Measurements from ENCODE around the gene SLC22A2.
"Not testable (repeated sequence)": the region's sequence is repeated elsewhere in the genome, so short reads cannot be mapped to it uniquely, and the experiment has no call there.

Gene SLC22A2

DNA sequence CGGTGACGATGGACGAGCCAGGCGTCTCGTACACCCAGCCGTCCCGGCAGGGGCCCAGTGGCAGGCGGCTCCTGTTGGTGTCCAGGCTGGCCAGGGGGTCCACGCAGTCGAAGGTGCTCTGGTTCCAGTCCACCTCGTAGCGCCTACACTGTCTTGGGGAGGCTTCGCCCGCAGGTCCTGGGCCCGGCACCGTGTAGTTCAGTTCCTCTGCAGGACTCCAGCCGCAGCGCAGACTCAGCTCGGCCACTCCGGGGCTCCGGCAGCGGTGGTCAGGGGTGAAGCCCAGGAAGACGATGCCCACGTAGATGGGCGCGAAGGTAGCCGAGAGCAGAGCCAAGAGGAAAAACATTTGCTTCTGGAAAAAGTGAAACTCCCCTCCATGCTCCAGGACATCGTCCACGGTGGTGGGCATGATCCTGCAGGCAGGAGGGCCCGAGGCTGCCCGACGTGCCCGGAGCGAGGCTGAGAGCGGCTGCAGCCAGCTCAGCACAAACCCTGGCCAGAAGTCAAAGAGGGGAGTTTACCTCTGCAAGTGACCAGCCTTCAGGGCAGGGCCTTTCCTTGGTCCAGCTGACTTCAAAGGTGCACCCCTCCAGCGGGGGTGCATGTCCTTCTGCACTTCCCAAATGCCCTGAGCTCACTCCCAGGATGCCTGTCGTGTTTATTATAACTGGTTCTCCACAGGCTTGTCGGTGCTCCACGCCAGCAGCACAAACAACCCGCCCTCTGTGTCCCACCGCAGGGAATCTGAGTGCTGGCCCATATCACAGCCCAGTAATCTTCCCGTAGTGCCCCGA lies at the start of gene SLC22A2:
SLC22A2 (minus strand) TSS at position 476 of the 797 bp plus-strand sequence; CDS start at position 412, 64 bp downstream.
- no peak for DNase-seq

DNA sequence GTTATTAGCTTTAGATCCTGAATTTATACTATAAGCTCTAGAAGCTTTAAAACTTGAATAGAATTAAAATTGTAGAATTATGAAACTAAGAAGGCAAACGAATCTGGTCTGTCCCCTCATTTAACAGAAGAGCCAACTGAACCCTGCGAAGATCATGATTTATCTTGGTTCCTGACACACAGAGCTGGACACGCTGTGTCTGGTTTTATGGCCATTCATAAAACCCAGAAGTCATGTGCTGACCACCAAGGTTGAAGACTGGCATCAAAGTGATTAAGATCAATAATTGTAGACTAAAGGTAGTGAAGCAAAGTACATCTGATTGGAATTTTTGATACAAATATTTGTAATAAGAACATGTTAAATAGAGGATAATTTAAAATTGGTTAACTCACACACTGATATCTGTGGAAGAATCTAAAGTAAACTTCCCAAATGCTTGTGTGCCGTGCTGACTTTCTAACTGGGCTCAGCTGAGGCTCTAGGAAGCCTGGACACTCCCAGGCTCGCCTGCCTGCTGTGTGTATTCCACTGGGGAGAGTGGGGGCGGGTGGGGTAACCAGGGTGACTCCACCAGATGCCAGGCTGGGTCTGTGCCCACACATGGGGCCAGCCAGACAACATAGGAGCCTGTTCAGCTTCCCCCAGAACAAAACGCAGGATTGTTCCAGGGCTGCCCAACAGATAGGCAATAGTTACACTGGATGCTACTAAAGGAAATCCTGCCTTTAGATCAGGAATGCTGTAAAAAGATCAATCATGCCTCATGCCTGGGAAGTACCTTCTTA lies 47.5 kb upstream of the SLC22A2 start:
- no peak for DNase-seq

DNA sequence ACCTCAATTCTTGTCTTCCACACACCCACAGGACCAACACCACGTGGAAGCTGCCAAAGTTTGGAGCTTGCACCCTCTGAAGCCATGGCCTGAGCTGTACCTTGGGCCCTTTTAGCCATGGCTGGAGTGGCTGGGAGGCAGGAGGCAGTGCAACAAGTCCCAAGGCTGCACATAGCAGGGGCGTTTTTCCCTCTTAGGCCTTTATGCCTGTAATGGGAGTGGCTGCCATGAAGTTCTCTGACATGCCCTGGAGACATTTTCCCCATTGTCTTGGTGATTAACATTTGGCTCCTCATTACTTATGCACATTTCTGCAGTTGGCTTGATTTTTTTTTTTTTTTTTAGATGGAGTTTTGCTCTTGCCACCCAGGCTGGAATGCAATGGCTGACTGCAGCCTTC lies 45.2 kb upstream of the SLC22A2 start:
- DNase-seq: no peak

DNA sequence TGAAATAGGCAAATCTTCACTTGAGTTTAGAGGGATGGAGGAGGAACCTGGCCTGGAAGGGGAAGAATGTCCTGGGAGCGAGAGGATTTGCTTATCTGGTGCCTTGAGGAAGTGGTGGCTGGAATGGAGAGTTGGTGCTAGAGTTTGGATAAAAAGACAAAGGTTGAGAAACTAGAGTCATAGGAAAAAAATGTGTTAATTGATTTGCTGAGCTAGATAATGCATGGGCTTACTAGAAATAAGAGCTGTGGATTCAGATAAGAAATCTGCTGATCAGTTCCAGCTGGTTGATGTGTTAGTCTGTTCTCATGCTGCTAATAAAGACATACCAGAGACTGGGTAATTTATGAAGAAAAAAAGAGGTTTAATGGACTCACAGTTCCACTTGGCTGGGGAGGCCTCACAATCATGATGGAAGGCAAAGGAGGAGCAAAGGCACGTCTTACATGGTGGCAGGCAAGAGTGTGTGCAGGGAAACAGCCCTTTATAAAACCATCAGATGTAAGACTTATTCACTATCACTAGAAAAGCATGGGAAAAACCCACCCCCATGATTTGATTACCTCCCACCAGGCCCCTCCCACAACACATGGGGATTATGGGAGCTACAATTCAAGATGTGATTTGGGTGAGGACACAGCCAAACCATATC lies 43.9 kb upstream of the SLC22A2 start:
- DNase-seq: not testable (repeated sequence)

DNA sequence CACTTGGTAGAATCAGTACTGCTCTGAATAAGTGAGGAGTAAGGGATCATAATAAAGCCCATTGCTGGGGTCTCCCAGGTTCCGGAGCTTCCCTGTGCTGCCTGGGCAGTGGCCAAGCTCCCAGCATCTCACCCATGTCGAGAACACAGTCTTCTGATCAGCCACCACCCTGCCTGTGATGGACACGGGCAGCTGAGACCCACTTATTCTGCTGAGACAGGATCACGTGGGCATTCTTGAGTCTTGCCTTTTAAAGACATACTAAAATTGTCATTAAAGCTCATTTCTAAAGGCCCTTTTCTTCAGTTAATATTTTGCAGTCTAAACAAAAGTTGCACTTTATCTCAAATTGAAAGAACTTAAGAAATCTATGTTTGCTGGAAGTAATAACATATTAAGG lies 42.7 kb upstream of the SLC22A2 start:
- no peak for DNase-seq

DNA sequence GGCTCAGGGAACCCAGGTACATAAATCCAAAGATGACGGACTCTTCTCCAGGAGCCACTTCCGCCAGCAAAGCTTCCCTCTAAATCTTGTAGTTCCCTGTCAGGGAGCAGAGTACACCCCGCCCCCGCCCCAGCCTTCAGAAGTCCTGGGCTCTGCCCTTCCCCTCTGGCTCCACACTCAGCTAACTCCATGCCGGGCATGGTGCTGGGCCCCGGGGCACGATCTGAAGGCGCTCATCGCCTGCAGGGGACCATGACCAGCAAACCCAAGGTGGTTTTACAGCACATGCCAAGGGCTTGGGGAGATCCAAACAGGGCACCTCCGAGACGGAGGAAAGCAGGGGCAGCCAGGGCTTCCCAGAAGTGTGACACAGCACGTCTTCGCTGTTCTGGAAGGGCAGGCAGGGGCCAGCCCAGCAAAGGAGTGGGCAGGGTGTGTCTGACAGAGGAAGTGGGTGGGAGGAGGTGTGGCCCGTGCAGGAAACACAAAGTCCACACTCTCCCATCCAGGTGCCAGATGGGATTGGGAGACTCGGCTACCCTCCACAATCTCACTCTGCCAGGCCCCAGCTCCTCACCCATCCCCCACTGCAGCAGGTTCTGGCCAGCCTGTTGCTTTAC lies 41.6 kb upstream of the SLC22A2 start:
- DNase-seq: no peak

DNA sequence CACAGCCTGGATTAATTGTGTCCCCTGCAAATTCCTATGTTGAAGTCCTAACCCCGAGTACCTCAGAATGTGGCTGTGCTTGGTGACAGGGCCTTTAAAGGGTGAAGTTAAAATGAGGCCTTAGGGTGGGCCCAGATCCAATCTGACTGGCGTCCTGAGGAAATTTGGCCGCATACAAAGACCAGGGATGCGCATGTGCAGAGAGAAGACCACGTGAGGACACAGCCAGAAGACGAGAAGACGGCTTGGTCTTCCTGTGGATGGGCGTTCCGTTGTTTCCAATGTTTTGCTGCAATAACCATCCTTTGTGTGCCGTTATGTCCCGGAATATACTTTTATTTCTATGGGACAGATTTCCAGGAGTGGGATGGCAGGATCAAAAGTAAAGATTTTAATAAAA lies 40.9 kb upstream of the SLC22A2 start:
- DNase-seq: no peak

DNA sequence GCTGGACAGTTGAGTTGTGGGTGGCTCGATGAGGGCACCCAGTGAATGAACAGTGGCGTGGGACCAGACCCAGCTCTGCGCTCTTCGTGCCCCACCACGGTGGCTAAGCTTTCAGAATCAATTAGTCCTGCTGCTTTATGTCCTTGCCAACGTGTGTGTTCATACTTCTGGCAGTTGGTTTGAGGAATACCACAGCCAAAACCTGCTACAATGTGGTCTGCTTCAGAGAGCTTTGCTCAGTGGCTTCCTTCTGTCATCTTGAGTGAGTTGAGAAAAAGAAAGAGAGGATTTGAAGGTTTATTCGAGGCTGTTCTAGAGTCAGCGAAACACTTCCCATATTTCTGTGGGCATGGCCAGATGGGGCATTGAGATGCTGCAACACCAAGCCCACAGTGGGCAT lies 39.5 kb upstream of the SLC22A2 start:
- no peak for DNase-seq

DNA sequence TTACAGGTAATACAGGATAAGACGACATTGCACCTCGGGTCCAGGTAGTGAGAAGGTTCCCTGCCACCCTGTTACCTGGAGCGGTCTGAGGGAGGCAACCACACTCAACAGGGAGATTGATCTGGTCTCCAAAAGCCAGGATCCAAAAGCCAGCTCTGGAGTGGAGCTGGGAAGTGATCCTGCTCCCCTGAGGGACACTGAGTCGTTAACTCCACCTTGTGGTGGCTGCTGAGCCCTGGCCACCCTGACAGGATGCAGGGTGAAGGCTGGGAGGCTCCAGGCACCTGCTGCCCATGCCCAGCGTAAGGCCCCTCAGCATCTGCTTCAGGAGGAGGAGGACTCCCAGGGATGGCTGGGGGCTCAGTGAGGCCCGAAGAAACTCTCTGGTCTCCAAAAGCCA lies 38.7 kb upstream of the SLC22A2 start:
- no peak for DNase-seq

DNA sequence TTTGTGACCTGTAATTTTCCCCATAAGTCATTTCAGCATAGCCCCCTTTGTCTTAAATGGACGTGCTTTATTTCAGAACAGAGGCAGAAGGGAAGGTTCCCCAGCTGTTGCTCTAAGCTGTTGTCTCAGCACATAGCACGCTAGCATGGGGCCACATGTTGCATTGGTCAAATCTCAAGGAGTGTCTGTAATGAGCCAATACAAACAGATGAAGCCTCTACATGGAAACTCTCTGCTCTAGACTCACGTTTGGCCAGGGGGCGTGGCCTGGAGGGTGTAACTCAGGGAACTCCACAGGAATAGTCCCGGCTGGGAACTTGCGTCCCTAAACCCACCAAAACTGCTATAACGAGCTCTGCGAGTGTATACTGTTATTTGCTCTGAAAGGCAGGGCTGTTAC lies 35.2 kb upstream of the SLC22A2 start:
- no peak for DNase-seq

DNA sequence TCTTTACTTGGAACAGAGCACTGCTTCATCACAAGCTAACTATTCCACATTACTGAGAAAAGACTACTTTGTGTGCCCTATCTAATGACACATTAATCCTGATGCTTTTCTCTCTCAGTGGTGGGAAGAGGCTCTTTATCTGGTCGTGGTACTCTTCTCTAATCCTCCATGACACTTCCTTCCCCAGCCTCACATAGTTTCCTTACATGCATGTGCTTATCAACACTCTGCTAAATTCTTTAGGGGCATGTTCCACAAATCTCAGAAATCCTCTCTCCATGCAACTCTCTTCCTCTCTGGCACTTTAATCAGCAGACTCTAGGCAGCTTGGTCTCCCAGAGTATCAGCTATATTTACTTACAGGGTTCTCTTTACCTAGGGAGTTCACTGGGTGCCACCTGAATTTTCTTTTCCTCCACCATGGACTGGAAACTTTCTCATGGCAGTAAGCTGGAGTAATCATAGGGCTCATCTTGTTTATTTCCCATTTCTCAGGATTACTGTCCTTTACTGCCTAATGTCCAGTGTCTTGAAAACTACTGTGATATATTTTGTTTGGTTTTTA lies 27.0 kb upstream of the SLC22A2 start:
- DNase-seq: no peak

DNA sequence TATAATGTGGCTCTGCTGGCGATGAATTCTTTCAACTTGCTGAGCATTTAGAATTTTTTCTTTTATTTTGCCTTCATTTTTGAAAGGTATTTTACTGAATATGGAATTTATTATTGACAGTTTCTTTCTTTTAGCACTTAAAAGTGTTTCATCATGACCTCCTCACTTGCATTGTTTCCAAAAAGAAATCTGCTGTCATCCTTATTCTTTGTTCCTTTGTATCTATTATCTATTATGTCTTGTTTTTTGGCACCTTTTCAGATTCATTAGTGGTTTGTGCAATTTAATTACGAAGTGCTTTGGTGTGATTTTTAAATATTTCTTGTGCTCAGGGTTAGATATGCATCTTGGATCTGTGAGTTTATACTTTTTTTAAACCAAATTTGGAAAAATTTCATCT lies 26.0 kb upstream of the SLC22A2 start:
- DNase-seq: no peak

DNA sequence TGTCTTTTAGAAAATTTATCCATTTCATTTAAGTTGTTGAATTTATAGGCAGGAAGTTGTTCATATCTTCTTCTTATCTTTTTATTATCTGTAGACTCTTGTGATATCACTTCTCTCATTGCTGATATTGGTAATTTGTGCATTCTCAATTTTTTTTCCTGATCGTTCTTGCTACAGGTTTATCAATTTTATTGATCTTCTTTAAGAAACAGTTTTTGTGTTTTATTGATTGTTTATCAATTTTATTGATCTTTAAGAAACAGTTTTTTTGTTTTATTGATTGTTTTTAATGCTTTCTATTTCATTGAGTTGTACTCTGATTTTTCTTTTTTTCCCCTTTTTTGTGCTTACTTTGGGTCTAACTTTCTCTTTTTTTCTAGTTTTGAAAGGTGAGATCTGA lies 23.8 kb upstream of the SLC22A2 start:
- no peak for DNase-seq

DNA sequence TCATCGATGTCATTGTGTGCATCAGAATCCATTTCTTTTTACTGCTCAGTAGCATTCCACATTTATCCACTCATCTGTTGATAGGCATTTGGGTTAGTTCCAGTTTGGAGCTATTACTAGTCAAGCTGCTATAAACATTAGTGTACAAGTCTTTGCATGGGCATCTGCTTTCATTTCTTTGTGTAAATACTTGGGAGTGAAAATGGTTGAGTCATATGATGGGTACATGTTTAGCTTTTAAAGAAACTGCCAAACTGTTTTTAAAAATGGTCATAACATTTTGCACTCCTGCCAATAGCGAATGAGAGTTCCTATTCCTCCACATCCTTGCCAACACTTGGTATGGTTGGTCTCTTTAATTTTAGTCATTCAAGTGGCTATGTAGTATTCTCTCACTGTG lies 21.2 kb upstream of the SLC22A2 start:
- DNase-seq: no peak

DNA sequence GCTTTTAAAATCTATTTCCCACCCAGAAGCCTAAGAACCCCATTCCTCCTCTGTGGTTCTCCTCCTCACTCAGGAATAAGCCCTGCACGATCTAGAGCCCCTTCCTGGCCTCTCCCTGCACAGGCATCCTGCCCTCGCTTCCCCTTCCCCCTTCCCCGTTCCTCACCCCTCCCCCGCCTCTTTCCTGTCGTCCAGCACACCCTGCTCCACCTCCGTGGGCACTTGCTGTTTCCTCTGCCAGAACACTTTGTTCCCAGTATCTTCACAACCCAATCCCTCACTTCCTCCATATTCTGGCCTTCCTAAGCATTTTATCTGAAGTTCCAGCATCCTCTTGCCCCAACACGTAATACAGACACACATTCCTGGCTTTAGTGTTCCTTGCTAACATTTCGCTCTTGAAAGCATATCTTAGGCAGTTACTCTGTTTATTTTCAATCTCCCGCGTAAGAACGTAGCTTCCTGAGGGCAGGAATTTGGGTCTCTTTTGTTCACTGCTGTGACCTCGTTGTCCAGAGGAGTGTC lies 20.2 kb upstream of the SLC22A2 start:
- no peak for DNase-seq

DNA sequence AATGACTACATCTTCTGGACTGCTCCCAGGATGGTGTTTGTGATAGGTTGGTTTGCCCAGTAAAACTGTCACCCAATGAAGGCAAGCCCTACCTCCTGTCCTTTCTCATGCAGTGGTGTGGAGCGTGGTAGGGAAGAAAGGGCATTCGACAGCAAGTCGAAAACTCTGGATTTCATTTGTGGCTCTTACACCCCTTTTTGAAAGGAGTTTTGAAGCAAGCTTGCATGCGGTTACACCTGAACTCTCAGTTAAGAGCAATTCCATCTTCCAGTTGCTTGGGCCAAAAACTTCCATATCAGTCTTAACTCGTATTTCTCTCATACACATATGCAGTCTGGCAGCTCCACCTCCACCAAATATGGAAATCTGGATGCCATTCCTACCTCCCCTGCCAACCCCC lies 19.7 kb upstream of the SLC22A2 start:
- DNase-seq: no peak

DNA sequence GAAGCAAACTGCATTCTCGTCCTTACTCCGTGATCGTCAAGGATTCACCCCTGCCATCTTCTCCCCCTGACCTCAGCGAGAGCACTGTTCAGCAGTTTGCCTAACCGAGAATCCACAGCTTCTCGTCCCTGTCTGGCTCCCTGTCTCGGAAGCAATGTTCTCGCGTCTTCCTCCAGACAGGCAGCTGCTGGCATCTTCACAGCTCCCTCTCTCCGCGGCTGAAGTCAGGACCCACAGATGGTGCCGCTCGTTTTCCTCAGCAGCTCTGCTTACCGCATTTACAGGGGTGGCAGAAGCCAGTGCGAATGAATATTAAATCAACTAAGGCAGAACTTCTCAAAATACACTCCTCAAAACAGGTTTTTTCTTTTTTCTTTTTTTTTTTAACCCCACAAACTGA lies 18.9 kb upstream of the SLC22A2 start:
- DNase-seq: no peak

DNA sequence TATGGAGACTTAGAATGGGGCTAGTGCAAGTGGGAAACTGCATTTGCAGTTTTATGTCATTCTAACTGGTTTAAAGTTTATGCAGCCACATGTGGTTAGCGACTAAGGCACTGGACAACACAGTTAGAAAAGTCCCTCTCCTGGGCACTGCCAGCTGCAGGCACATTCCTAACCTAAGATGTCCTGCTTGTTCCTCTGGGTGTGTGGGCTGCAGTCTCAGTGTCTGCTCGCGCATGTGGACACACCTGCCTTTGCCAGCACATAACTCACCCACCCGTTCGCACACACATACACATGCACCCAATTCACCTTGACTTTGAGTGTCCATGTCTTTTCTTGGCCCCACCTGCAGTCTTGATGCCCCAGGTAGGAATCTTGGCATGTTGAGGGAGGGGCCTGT lies 18.5 kb upstream of the SLC22A2 start:
- DNase-seq: no peak

DNA sequence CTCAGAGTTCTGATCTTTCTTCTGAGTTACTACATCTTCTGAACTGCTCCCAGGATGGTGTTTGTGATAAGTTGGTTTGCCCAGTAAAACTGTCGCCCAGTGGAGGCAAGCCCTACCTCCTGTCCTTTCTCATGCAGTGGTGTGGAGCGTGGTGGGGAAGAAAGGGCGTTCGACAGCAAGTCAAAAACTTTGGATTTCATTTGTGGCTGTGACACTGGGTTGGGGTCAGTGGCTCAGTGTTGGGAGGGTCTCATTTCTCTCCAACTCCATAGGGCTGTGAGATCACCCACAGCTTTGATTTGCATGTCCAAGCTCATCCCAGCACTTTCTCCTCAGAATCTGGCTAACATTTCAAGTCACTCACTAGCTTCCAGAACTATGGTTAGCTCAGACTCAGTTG lies 17.5 kb upstream of the SLC22A2 start:
- no peak for DNase-seq

DNA sequence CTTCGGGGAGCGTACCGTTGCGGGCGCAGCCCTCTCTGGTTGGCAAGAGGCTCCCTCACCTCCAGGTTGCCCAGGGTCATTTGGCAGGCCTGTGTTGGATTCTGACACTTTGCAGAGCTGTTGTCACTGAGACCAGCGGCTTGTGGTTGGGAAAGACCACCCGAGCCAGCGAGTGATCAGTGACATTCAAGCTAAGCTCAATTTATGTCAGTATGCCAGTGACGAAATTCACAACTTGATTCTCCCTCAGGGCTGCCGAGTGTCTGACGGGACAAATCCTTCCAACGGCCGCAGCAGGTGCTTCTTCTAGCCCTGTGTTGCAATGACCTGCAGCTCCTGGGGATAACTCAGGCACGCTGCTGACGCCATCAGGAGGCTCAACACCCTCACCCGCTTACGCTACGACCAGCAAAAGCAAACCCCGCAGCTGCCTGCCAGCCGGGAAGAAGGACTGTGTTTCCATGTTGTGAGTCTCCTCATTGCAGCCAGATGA lies 16.9 kb upstream of the SLC22A2 start:
- DNase-seq: no peak

DNA sequence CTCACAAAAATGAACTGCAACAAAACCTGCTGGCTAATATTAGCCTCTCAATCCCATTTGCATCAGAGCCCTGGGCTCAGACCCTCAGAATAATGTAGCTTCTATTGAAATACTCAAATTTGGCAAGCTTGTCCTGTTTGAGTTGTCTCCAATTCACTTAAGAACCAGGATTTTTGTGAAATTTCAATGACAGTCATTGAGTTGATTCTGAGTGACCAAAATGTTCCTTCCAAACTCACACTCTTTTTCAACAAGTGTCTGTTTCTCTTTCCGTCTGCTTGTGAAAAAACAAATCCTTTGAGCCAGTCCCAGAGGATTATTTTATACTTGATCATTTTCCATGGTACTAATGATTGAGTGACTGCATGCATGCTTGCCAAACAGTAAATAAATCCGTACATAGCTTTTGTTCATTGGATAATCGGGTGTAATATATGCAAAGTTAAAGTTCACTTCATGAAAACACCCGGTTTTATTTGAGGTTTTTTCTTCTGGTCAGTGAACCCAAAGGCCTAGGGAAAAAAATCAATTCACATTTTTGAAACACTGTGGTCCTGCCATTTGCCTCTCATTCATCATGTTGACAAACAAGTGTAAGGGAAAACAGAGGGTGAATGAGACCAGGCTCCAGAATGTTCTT lies 16.4 kb upstream of the SLC22A2 start:
- DNase-seq: no peak

DNA sequence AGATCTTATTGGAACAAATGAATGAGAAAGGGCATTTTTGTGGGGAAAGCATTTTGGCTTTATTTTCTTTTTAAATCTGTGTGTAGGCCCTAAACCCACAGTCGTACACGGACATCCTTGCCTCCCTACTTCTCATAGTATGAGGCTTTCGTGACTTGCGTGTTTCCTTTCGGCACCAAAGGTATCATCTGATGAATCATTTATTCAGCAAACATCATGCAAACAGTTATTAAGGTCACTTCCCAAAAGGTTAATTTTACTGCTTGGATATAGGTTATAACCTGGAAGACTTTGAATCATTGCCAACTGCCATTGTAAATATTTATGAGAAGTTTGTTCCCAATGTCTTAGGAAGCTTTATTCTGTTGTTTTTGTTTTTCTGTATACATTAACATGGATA lies 15.1 kb upstream of the SLC22A2 start:
- DNase-seq: no peak

Data from activated CD4-positive, CD25-positive, alpha-beta regulatory T cell treated with anti-CD3 and anti-CD28 coated beads, Interleukin-2, amount 50 U/mL, for 72 hours (primary cell).